OCI-LY1 (cell line): ENCODE data around the gene ENPP7.

ENCODE experiments used
- H2AFZ ChIP-seq: fragments of 200-600 bp; sonication (generic), shearing (Covaris generic); 2 replicates; pipeline ENCODE4 v1.6.0; 2014; ENCODE audit warnings: antibody characterized with exemption, mild to moderate bottlenecking, low read length
- H3F3A ChIP-seq: fragments of 200-600 bp; sonication (generic), shearing (Covaris generic); 2 replicates; pipeline ENCODE4 v1.6.0; 2014; ENCODE audit warnings: mild to moderate bottlenecking, antibody characterized with exemption, low read length, moderate library complexity; ENCODE audit not compliant: insufficient read depth
- H3K27ac ChIP-seq: fragments of 200-600 bp; sonication (generic); 2 replicates; pipeline ENCODE4 v1.5.1; 2014; ENCODE audit warnings: low read length, mixed run types, mild to moderate bottlenecking, low read depth; ENCODE audit not compliant: poor library complexity, severe bottlenecking
- H3K27me3 ChIP-seq: fragments of 200-600 bp; sonication (generic); 2 replicates; pipeline ENCODE4 v1.6.0; 2014; ENCODE audit warnings: antibody characterized with exemption, mild to moderate bottlenecking, low read length, moderate library complexity; ENCODE audit not compliant: insufficient read depth
- H3K36me3 ChIP-seq: fragments of 200-600 bp; sonication (generic); 2 replicates; pipeline ENCODE4 v1.6.1; 2014; ENCODE audit warnings: mild to moderate bottlenecking, antibody characterized with exemption, low read length, moderate library complexity, mixed read lengths; ENCODE audit not compliant: insufficient read depth
- H3K4me1 ChIP-seq: fragments of 200-600 bp; sonication (generic); 2 replicates; pipeline ENCODE4 v1.5.1; 2014; ENCODE audit warnings: mild to moderate bottlenecking, low read length, moderate library complexity; ENCODE audit not compliant: insufficient read depth, severe bottlenecking
- H3K4me2 ChIP-seq: fragments of 200-600 bp; sonication (generic), shearing (Covaris generic); 2 replicates; pipeline ENCODE4 v1.6.1; 2014; ENCODE audit warnings: low read length
- H3K4me3 ChIP-seq: fragments of 200-600 bp; sonication (generic); 2 replicates; pipeline ENCODE4 v1.5.1; 2014; ENCODE audit warnings: low read length, low read depth, mild to moderate bottlenecking, mixed read lengths; ENCODE audit not compliant: poor library complexity, severe bottlenecking
- H3K79me2 ChIP-seq: fragments of 200-600 bp; shearing (Covaris generic); 2 replicates; pipeline ENCODE4 v1.6.1; 2016; ENCODE audit warnings: mixed run types, low read length, mixed read lengths; ENCODE audit not compliant: insufficient read depth
- H3K9ac ChIP-seq: fragments of 200-600 bp; sonication (generic), shearing (Covaris generic); 2 replicates; pipeline ENCODE4 v1.6.1; 2014; ENCODE audit warnings: mild to moderate bottlenecking, low read length, mixed read lengths
- H3K9me2 ChIP-seq: fragments of 200-600 bp; sonication (generic), shearing (Covaris generic); 2 replicates; pipeline ENCODE4 v1.6.1; 2014; ENCODE audit warnings: low read depth, mild to moderate bottlenecking, low read length, mixed read lengths
- H3K9me3 ChIP-seq: fragments of 200-600 bp; shearing (Covaris generic); 2 replicates; pipeline ENCODE4 v1.6.1; 2014; ENCODE audit warnings: low read length, mixed read lengths
- H4K20me1 ChIP-seq: fragments of 200-600 bp; sonication (generic), shearing (Covaris generic); 2 replicates; pipeline ENCODE4 v1.6.0; 2016; ENCODE audit warnings: mild to moderate bottlenecking, low read length; ENCODE audit not compliant: insufficient read depth
- CTCF ChIP-seq: fragments of 200-600 bp; sonication (generic), shearing (Covaris generic); IDR thresholded peaks from 2 replicates; pipeline ENCODE4 v1.5.1; 2017; ENCODE audit warnings: mild to moderate bottlenecking, antibody characterized with exemption, low read length, moderate library complexity, mixed read lengths
- EZH2 ChIP-seq: fragments of 200-600 bp; sonication (generic), shearing (Covaris generic); IDR thresholded peaks from 2 replicates; pipeline ENCODE4 v1.8.0; 2017; ENCODE audit warnings: borderline replicate concordance, mixed run types, mild to moderate bottlenecking, antibody characterized with exemption, low read length, moderate library complexity, mixed read lengths

ENPP7 gene

GRCh38 chr17:79699386-79700036, 31.2 kb upstream of the ENPP7 start:
- no peak overlapping the region for H3K27ac ChIP-seq
- H2AFZ ChIP-seq = no peak overlapping the region
- H3K4me3 ChIP-seq = no peak overlapping the region
- no peak overlapping the region for H3K4me2 ChIP-seq
- H3K27me3 ChIP-seq = peaks cover 7% of the 10 kb centered on the region; the same call in 1 of the 2 replicates
- H3K36me3 ChIP-seq = no peaks in the 10 kb centered on the region
- no peak for TF ChIP-seq CTCF
- TF ChIP-seq EZH2 = no peak
- no peak overlapping the region for H3K9ac ChIP-seq
- H3K79me2 ChIP-seq = no peaks in the 10 kb centered on the region
- no peaks in the 10 kb centered on the region for H3K9me3 ChIP-seq
- no peaks in the 10 kb centered on the region for H3K4me1 ChIP-seq
- H3K9me2 ChIP-seq = no peaks in the 10 kb centered on the region
- no peaks in the 10 kb centered on the region for H4K20me1 ChIP-seq
- no peaks in the 10 kb centered on the region for H3F3A ChIP-seq

GRCh38 chr17:79700592-79700991, 30.2 kb upstream of the ENPP7 start:
- Histone ChIP-seq H3K4me3 (no peak overlapping the region), H3K9me3 (no peaks in the 10 kb centered on the region), H3K27ac (no peak overlapping the region), H3K9me2 (no peaks in the 10 kb centered on the region), H3K27me3 (peaks cover 8% of the 10 kb centered on the region; the same call in 1 of the 2 replicates), H3K4me2 (no peak overlapping the region), H3K4me1 (no peaks in the 10 kb centered on the region), H3K36me3 (no peaks in the 10 kb centered on the region), H4K20me1 (no peaks in the 10 kb centered on the region), H3K79me2 (no peaks in the 10 kb centered on the region), H2AFZ (no peak overlapping the region), H3K9ac (no peak overlapping the region), H3F3A (no peaks in the 10 kb centered on the region)
- no peak for TF ChIP-seq CTCF
- TF ChIP-seq EZH2 = no peak

GRCh38 chr17:79702034-79702433, 28.7 kb upstream of the ENPP7 start:
- Histone ChIP-seq H2AFZ (no peak overlapping the region), H3K27ac (no peak overlapping the region), H3K4me1 (no peaks in the 10 kb centered on the region), H3K4me3 (no peak overlapping the region), H3K79me2 (no peaks in the 10 kb centered on the region), H3K27me3 (peaks cover 8% of the 10 kb centered on the region; the same call in 1 of the 2 replicates), H3K36me3 (no peaks in the 10 kb centered on the region), H3K9me3 (no peaks in the 10 kb centered on the region), H3K9ac (no peak overlapping the region), H3K9me2 (no peaks in the 10 kb centered on the region), H4K20me1 (no peaks in the 10 kb centered on the region), H3F3A (no peaks in the 10 kb centered on the region), H3K4me2 (no peak overlapping the region)
- TF ChIP-seq EZH2 (no peak), CTCF (no peak)
